A673 (cell line): ENCODE results near the gene PZP.
"Not testable (repeated sequence)": the region's sequence is repeated elsewhere in the genome, so short reads cannot be mapped to it uniquely, and the experiment has no call there.

Experiments
- CTCF ChIP-seq: fragments of 300-800, 200-600 bp; sonication (generic); conservative IDR thresholded peaks from 2 replicates; pipeline ENCODE4 v1.5.1; 2017; ENCODE audit warnings: low read depth, mild to moderate bottlenecking, antibody characterized with exemption, low read length, moderate library complexity, mixed read lengths
- EZH2 ChIP-seq: fragments of 200-600 bp; sonication (generic); IDR thresholded peaks from 2 replicates; pipeline ENCODE4 v1.6.1; 2017; ENCODE audit warnings: borderline replicate concordance, low read depth, mild to moderate bottlenecking, mixed read lengths, antibody characterized with exemption, low read length; ENCODE audit not compliant: poor library complexity, severe bottlenecking

- not testable (repeated sequence) for TF ChIP-seq CTCF, EZH2
These were observed 40.9 kb downstream of the PZP start for GRCh38 chr12:9167345-9167744.
